ENCODE measurements around the gene SIT1. TPM values are rescaled to one million over a fixed set of nuclear protein-coding genes. Genes with fewer than 3 reads are reported as not detected.

SIT1 gene
- total and polyA plus RNA-seq, 2 experiments from 2014 or later = 13.2 to 14.7 TPM

DNA sequence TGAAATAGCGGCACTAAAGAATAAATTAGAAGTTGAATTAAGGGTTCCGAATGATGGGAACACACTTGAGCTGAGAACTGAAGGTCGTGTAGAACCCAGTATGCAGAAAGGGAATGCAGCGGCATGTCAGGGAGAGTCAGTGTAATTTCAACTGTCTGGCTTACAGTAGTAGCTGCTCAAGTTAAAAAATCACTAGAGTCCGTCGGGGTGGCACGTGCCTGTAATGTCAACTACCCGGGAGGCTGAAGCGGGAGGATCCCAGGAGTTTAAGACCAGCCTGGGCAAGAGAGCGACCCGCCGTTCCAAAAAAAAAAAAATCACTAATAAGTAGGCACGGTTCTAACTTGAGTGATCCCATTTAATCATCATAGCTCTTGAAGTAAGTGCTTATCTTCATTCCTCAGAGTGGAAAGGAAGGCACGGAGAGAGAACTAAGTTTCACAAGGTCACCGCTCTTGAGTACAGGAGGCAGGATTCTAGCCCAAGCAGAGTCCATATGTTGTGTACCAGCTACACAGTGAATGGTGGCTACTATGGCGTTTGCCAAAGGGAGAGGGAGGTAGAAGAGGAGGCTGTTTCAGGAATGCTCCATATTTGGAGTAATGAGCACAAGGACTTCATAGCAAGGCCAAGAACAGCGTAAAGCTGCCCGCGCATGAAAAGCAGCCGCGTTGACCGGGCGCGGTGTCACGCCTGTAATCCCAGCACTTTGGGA lies 6.3 kb upstream of the SIT1 start:
- no peaks in the 10 kb centered on the region for H3K9me2 ChIP-seq (ENCODE audit: insufficient read depth)
- H3K4me1 Mint-ChIP-seq = peaks cover 30% of the 10 kb centered on the region
- H3K27ac Mint-ChIP-seq = peak overlapping the region; percentile 100
- H2AFZ ChIP-seq = peak overlapping the region; percentile 90
- TF ChIP-seq POLR2AphosphoS5 (IDR thresholded peaks at IDR 0.05; ENCODE audit: low read depth) = no peak
- no peak for TF ChIP-seq EZH2 (IDR thresholded peaks at IDR 0.05; ENCODE audit: low read depth, unreplicated experiment)
- no peak for TF ChIP-seq JUNB (IDR thresholded peaks at IDR 0.05; ENCODE audit: unreplicated experiment)
- TF ChIP-seq, protein P1, sequence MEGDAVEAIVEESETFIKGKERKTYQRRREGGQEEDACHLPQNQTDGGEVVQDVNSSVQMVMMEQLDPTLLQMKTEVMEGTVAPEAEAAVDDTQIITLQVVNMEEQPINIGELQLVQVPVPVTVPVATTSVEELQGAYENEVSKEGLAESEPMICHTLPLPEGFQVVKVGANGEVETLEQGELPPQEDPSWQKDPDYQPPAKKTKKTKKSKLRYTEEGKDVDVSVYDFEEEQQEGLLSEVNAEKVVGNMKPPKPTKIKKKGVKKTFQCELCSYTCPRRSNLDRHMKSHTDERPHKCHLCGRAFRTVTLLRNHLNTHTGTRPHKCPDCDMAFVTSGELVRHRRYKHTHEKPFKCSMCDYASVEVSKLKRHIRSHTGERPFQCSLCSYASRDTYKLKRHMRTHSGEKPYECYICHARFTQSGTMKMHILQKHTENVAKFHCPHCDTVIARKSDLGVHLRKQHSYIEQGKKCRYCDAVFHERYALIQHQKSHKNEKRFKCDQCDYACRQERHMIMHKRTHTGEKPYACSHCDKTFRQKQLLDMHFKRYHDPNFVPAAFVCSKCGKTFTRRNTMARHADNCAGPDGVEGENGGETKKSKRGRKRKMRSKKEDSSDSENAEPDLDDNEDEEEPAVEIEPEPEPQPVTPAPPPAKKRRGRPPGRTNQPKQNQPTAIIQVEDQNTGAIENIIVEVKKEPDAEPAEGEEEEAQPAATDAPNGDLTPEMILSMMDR (conservative IDR thresholded peaks at IDR 0.05; ENCODE audit: low read depth in 2 of 2) = no peak
- no peak for TF ChIP-seq EZH2phosphoT487 (IDR thresholded peaks at IDR 0.05; ENCODE audit: unreplicated experiment)
- TF ChIP-seq ZNF114 (CRISPR knock-in tag; IDR thresholded peaks at IDR 0.05) = no peak
- no peak for TF ChIP-seq ZNF331 (CRISPR knock-in tag; IDR thresholded peaks at IDR 0.05; ENCODE audit: low read depth)
- TF ChIP-seq STAT1 (IDR thresholded peaks at IDR 0.05; ENCODE audit: unreplicated experiment) = no peak
- TF ChIP-seq, protein P2, sequence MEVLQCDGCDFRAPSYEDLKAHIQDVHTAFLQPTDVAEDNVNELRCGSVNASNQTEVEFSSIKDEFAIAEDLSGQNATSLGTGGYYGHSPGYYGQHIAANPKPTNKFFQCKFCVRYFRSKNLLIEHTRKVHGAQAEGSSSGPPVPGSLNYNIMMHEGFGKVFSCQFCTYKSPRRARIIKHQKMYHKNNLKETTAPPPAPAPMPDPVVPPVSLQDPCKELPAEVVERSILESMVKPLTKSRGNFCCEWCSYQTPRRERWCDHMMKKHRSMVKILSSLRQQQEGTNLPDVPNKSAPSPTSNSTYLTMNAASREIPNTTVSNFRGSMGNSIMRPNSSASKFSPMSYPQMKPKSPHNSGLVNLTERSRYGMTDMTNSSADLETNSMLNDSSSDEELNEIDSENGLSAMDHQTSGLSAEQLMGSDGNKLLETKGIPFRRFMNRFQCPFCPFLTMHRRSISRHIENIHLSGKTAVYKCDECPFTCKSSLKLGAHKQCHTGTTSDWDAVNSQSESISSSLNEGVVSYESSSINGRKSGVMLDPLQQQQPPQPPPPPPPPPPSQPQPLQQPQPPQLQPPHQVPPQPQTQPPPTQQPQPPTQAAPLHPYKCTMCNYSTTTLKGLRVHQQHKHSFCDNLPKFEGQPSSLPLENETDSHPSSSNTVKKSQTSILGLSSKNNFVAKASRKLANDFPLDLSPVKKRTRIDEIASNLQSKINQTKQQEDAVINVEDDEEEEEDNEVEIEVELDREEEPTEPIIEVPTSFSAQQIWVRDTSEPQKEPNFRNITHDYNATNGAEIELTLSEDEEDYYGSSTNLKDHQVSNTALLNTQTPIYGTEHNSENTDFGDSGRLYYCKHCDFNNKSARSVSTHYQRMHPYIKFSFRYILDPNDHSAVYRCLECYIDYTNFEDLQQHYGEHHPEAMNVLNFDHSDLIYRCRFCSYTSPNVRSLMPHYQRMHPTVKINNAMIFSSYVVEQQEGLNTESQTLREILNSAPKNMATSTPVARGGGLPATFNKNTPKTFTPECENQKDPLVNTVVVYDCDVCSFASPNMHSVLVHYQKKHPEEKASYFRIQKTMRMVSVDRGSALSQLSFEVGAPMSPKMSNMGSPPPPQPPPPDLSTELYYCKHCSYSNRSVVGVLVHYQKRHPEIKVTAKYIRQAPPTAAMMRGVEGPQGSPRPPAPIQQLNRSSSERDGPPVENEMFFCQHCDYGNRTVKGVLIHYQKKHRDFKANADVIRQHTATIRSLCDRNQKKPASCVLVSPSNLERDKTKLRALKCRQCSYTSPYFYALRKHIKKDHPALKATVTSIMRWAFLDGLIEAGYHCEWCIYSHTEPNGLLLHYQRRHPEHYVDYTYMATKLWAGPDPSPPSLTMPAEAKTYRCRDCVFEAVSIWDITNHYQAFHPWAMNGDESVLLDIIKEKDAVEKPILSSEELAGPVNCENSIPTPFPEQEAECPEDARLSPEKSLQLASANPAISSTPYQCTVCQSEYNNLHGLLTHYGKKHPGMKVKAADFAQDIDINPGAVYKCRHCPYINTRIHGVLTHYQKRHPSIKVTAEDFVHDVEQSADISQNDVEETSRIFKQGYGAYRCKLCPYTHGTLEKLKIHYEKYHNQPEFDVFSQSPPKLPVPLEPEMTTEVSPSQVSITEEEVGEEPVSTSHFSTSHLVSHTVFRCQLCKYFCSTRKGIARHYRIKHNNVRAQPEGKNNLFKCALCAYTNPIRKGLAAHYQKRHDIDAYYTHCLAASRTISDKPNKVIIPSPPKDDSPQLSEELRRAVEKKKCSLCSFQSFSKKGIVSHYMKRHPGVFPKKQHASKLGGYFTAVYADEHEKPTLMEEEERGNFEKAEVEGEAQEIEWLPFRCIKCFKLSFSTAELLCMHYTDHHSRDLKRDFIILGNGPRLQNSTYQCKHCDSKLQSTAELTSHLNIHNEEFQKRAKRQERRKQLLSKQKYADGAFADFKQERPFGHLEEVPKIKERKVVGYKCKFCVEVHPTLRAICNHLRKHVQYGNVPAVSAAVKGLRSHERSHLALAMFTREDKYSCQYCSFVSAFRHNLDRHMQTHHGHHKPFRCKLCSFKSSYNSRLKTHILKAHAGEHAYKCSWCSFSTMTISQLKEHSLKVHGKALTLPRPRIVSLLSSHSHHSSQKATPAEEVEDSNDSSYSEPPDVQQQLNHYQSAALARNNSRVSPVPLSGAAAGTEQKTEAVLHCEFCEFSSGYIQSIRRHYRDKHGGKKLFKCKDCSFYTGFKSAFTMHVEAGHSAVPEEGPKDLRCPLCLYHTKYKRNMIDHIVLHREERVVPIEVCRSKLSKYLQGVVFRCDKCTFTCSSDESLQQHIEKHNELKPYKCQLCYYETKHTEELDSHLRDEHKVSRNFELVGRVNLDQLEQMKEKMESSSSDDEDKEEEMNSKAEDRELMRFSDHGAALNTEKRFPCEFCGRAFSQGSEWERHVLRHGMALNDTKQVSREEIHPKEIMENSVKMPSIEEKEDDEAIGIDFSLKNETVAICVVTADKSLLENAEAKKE (CRISPR knock-in tag; IDR thresholded peaks at IDR 0.05) = no peak
- TF ChIP-seq NANOG (IDR thresholded peaks at IDR 0.05; ENCODE audit: borderline replicate concordance) = no peak
- TF ChIP-seq, protein P3, sequence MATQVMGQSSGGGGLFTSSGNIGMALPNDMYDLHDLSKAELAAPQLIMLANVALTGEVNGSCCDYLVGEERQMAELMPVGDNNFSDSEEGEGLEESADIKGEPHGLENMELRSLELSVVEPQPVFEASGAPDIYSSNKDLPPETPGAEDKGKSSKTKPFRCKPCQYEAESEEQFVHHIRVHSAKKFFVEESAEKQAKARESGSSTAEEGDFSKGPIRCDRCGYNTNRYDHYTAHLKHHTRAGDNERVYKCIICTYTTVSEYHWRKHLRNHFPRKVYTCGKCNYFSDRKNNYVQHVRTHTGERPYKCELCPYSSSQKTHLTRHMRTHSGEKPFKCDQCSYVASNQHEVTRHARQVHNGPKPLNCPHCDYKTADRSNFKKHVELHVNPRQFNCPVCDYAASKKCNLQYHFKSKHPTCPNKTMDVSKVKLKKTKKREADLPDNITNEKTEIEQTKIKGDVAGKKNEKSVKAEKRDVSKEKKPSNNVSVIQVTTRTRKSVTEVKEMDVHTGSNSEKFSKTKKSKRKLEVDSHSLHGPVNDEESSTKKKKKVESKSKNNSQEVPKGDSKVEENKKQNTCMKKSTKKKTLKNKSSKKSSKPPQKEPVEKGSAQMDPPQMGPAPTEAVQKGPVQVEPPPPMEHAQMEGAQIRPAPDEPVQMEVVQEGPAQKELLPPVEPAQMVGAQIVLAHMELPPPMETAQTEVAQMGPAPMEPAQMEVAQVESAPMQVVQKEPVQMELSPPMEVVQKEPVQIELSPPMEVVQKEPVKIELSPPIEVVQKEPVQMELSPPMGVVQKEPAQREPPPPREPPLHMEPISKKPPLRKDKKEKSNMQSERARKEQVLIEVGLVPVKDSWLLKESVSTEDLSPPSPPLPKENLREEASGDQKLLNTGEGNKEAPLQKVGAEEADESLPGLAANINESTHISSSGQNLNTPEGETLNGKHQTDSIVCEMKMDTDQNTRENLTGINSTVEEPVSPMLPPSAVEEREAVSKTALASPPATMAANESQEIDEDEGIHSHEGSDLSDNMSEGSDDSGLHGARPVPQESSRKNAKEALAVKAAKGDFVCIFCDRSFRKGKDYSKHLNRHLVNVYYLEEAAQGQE (IDR thresholded peaks at IDR 0.05; ENCODE audit: unreplicated experiment) = no peak
- no peak for TF ChIP-seq ETS1 (IDR thresholded peaks at IDR 0.05)
- TF ChIP-seq CREB1 (CRISPR knock-in tag; IDR thresholded peaks at IDR 0.05; ENCODE audit: low read depth) = no peak
- peaks cover 4% of the 10 kb centered on the region; the same call in 1 of the 2 replicates for H3K27me3 ChIP-seq (ENCODE audit: insufficient read depth)
- ATAC-seq = peak; percentile 5
- peak overlapping the region; percentile 78 for H3K4me2 ChIP-seq
- H3K36me3 ChIP-seq (ENCODE audit: insufficient read depth) = peaks cover 4% of the 10 kb centered on the region; the same call in 1 of the 2 replicates
- H3K27me3 Mint-ChIP-seq (ENCODE audit: insufficient read depth, low read depth, poor library complexity) = peaks cover 29% of the 10 kb centered on the region
- peak overlapping the region; percentile 20 for H3K27ac ChIP-seq (ENCODE audit: low read depth)
- DNase-seq (ENCODE audit: low spot score) = no peak
- peak overlapping the region; percentile 59 for H3K4me3 ChIP-seq
- peaks cover 16% of the 10 kb centered on the region; the same call in 1 of the 2 replicates for H3F3A ChIP-seq (replicated peaks; ENCODE audit: low read depth)
- H3K4me1 ChIP-seq (ENCODE audit: insufficient read depth) = peaks cover 8% of the 10 kb centered on the region; the same call in 1 of the 2 replicates
- peaks cover 34% of the 10 kb centered on the region for H3K36me3 Mint-ChIP-seq (ENCODE audit: low read depth)
- H3K79me2 ChIP-seq (replicated peaks; ENCODE audit: insufficient read depth) = no peaks in the 10 kb centered on the region
- peaks cover 3% of the 10 kb centered on the region; the same call in 2 of the 3 replicates for H3K9me3 Mint-ChIP-seq
- H3K4me3 Mint-ChIP-seq = peak overlapping the region; percentile 77
- no peaks in the 10 kb centered on the region; the same call in none of the 2 replicates for H4K20me1 ChIP-seq (replicated peaks; ENCODE audit: insufficient read depth)

Data from GM23338 (cell line).